GM21825 (cell line): ENCODE results near the gene HEATR3.
"Not testable (repeated sequence)": the region's sequence is repeated elsewhere in the genome, so short reads cannot be mapped to it uniquely, and the experiment has no call there.

Experiments
- ATAC-seq: cut with Tn5 transposase; IDR thresholded peaks from one replicate; pipeline ENCODE4 v1.9.1; 2021; ENCODE audit warnings: mild to moderate bottlenecking, moderate library complexity; ENCODE audit not compliant: unreplicated experiment

HEATR3 gene

DNA sequence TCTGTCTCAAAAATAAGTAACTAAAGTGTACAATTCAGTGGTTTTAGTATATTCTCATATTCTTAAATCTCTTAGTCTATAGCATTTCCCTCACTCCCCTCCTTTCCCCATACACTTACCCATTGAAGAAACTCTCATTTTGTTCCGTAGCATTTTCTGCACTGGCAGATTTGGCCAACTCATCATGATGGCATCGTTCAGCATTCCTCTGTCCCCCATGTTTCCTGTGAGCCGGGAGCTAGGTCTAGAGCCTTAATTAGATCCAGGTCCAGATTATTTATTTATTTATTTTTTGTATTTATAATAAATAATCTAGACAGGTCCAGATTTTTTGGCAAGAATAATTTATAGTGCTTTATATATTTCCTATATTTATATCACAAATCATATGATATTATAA, 31.0 kb downstream of the HEATR3 start:
- no peak for ATAC-seq

DNA sequence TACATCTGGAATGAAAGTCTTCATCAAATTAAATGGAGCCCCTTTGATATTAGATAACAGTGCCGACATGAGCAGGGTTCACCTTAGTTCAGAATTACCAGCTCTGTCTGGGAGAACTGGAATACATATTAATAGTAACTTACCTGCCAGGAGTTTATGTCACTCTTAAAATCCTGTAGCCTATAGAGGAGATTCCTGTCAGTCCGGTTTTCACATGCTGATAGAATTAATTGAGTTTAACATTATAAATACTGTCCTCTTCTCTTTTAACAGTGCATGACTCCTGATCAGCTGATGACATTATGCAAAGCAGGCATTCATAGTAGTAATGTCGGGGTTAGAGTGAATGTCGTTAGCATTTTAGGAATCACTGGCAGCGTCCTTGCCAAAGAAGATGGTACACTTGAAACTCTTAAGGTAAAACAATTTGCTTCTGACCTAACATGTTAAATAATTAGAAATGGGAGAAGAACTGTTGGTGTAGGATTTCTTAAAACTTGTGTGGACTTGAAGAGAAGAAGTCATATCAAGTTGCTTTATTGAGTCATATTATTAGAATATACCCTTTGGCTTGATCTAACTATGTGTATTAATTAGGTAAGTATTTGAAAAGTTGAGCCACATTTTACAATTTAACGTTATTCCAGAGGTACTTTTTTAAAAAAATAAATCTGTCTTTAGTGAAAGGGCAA, 34.3 kb downstream of the HEATR3 start:
- no peak for ATAC-seq

DNA sequence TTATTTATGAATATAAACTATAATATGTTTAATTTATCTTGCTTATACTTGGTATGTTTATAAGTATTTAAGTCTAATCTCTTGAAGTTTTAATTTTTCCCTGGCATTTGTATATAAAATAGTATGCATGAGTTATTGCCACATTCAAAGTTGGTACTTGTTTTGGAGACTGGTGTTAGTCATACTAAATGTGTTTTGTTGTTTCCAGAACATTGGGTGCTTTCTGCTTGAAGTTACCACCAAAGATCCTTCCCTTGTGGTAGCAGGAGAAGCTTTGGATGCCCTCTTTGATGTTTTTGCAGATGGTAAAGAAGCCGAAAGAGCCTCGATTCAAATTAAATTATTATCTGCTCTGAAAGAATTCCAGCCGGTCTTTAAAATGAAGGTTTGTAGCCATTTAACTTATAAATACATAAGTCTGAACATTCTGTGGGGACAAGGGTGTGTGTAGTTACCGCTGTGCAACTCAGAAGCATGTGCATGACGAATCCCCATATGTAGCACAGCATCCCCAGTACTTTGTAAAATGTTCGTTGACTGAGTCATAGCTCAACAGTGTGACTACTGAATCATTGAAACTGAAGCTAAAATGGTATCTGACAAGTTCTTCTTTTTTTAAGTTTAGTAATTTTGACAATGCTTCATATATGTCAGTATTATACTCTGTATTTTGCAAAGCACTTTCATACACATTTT, 36.4 kb downstream of the HEATR3 start:
- no peak for ATAC-seq

DNA sequence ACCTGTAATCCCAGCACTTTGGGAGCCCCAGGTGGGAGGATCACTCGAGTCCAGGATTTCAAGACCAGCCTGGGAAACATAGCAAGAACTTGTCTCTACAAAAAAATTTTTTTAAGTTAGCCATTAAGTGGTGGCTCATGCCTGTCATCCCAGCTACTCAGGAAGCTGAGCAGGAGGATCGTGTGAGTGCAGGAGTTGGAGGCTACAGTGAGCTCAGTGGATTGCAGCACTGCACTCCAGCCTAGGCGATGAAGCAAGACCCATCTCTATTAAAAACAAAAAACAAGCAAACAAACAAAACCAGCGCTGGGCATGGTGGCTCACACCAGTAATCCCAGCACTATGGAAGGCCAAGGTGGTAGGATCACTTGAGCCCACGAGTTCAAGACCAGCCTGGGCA, 38.0 kb downstream of the HEATR3 start:
- no peak for ATAC-seq

DNA sequence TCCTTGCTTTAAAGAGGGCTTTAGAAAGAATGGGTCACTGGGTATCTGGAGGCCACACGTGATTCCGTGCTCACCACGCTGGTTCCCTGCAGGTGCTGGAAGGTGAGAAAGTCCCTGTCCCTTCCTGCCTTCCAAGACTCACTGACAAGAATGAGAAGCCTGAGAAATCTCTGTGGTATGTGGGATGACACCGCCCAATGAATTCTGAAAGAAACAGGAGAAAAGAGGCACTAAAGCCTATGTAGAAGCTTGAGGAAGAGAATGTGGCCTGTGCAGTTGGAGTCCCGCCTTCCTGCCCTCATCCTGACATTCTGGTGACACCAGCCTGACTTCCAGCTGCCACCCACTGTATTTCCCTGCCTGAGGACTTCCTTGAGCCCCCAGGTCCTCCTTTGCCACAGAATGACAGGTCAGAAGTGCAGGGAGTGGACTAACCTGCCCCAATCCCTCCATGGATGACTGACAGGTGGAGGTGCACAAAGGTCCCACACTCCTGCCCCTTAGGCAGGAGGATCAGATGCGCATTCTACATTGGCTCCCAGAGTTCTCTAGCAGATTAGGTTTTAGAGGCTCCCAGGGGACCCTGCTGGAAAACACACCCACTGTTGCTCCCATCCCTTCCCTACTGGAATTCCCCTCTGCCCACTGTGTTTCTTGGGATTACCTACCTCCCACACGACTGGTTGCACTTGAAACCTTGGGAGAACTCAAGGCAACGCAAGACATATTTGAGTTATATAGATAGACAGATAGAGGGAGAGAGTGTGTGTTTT, 48.8 kb downstream of the HEATR3 start:
- ATAC-seq = no peak

DNA sequence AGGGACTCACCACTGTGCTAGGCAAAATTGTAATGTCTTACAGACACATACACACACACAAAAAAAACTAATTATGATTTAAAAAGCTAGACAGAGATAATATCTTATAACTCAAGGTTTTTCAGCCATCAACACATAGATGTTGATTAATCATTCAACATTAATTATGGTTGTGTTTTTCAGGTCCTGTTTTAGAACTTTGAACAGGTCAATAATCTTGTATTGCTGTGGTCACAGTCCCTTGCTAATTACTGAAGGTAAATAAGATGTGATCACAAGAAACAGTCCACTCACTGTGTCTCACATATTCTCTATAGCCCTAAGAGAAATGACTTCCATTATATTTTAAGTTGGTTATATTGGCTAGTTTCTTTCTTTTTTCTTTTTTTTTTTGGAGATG, 54.9 kb downstream of the HEATR3 start:
- no peak for ATAC-seq

DNA sequence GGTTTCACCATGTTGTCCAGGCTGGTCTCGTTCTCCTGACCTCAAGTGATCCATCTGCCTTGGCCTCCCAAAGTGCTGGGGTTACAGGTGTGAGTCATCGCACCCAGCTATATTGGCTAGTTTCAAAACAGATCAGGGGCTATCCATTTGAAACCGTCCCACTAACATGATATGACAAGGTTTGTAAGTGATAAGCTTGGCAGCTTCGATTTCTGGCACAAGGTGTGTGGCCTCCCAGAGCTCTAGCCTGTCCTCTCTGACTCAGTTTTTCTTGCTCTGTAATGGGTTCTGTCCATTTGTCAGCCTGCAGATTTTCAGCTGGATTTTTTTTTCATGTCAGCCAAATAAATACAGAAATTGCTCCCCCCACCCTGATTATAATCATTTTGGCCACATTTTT, 55.5 kb downstream of the HEATR3 start:
- peak; percentile 58 for ATAC-seq

DNA sequence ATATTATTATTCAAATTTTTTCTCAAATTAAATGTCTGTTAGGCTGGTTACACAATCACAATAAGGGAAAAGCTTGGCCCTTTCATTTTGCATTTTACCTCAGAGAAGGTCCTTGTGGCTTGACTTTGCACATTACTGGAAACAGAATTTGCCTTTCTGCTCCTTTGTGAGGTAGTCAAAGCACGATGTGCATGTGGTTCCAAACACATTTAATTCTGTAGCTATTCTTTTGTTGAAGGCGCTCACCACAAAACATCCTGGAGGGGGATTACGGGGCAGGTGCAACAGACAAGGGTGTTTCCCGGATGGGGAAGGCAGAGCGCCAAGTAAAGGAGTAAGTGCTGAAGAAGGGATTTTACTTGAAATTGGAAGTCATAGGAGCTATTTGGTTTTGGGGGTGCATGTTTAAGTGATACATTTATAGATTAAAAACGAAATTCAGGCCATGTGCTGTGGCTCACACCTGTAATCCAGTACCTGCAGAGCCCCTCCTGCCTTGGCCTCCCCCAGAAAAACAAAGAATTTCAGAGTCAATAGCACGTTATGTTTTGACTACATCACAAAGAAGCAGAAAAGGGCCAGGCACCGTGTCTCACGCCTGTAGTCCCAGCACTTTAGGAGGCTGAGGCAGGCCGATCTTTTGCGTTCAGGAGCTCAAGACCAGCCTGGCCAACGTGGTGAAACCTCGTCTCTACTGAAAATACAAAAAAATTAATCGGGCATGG, 56.1 kb downstream of the HEATR3 start:
- ATAC-seq = peak; percentile 56

DNA sequence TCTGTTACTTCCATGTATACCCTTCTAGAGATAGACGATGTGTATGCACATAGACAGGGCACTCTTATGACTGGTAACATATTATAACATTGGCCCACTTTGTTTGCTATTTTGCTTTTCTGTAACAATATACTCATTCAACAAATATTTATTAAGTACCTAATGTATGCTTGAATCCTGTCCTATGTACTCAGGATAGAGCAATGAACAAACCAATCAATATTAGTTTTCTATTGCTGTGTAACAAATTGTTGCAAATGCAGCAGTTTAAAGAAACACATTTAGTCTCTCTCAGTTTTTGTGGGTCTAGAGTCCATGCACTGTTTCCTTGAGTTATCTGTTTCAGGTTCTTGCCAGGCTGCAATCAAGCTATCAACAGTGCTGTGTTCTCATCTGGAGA, 57.6 kb downstream of the HEATR3 start:
- no peak for ATAC-seq

DNA sequence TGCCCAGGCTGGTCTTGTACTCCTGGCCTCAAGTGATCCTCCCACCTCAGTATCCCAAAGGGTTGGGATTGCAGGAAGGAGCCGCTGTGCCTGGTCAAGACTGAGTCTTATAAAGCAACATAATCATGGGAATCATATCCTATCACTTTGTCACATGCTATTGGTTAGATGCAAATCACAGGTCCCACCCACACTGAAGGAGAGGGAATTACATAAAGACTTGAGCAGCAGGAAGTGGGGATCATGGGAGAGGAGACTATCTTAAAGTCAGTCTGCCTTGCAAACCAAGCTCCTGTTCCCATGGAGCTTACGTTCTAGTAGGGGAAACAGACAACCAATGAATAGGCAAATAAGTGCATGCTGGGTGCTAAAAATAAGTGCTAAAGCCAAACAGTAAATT, 59.0 kb downstream of the HEATR3 start:
- ATAC-seq = no peak

DNA sequence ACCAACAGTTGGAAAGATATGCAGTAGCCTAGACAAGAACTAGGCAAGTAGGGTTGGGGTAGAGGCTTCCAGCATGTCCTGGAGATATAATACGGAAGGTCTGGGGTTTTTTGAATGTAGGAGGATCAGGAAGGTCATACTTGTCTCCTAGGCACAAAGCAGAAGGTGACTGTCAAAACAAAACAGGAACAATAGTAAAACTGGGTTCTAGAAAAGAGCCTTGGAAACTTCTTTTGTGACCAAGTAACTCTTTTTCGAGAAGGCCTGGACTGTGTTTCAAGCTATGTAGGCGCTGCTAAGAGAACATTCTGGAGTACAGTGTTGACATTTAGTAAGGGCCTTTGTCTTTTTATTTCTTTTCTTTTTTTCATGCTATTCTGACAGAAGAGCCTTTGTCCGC, 60.4 kb downstream of the HEATR3 start:
- ATAC-seq = no peak

DNA sequence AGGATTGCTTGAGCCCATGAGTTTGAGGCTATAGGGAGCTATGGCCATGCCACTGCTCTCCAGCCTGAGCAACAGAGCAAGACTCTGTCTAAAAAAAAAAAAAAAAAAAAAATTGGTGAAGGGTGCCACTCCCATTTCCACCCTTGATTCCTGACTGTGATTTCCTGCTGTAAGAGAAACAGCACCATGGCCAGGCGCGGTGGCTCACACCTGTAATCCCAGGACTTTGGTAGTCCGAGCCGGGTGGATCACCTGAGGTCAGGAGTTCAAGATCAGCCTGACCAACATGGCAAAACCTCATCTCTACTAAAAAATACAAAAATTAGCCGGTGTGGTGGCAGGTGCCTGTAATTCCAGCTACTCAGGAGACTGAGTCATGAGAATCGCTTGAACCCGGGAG, 66.8 kb downstream of the HEATR3 start:
- ATAC-seq = not testable (repeated sequence)

DNA sequence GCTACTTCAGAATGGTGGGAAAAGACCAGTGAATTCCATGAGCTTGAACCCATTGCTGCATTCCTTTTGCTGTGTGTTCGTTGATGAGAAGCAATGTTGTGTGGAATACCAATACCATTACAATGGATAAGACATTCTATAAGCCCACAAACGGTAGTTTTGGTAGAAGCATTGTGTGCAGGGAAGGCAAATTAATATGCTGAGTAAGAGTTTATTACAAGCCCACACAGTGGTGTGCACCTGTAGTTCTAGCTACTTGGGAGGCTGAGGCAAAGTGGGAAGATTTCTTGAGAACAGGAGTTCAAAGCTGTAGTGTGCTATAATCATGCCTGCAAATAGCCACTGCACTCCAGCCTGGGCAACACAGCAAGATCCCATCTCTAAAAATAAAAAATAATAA, 67.4 kb downstream of the HEATR3 start:
- ATAC-seq = no peak

DNA sequence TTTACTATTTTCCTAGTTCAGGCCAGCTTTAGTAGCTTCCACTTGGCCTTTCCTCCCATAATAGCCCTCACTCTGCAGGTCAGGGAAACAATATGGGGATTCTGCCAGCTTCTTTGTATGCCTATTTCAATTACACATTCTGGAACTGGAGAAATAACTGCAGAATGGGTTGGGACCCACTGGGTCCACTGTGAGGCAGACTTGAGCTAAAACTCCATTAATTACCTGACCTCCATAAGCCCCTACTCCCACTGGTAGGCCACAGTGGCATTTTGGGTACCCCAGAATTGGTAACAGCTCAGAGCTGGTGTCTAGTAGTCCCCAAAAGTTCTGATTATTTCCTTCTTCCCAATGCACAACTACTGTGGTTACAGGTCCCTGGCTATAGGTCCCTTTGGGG, 70.6 kb downstream of the HEATR3 start:
- ATAC-seq = no peak

DNA sequence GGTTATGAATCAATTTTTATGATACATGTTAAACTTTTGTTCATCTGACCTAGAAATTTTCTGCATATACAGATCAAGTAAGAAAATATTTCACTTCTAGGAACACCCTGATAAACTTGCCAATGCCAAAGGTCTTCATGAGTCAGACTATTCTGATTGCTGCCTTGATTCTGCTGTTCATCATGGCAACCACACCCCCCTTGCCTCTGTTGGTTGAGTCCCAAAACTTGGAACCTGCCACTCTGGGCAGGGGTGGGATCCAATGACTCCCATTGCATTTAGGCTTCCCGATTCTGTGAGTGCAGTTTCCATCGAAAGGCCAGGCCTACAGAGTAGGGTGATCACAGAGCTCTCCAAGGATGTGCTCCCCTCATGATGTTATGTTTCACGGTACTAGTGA, 71.5 kb downstream of the HEATR3 start:
- ATAC-seq = no peak

DNA sequence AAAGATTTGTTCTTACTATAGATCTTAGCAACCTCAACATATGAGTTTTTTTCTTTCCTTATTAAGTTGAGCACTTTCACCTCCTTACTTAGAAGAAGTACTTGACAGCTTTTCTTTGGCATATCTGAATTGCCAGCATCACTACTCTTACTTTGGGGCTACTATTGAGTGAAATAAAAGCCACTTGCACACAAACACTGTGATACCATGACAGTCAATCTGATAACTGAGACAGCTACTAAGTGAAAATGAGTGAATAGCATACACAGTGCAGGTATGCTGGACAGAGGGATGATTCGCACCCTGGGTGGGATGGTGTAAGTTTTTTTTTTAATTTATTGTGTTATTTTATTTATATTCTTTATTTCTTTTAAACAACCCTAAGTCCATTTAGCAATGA, 73.8 kb downstream of the HEATR3 start:
- no peak for ATAC-seq

DNA sequence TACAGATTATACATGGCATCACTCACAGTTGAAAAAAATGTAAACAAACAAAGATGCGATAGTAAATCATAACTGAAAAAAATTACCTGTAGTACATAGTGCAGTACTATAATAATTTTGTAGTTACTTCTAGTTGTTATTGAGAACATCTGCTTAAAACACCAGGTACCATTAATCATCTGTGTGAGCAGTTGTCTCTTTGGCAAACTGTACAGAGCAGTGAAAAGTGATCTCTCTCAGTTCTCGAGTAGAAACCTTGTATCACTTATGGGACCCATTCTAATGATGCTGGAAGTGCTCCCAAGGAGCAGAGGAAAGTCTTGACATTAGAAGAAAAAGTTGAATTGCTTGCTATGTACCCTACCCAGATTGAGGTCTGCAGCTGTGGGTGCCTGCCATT, 78.4 kb downstream of the HEATR3 start:
- no peak for ATAC-seq

DNA sequence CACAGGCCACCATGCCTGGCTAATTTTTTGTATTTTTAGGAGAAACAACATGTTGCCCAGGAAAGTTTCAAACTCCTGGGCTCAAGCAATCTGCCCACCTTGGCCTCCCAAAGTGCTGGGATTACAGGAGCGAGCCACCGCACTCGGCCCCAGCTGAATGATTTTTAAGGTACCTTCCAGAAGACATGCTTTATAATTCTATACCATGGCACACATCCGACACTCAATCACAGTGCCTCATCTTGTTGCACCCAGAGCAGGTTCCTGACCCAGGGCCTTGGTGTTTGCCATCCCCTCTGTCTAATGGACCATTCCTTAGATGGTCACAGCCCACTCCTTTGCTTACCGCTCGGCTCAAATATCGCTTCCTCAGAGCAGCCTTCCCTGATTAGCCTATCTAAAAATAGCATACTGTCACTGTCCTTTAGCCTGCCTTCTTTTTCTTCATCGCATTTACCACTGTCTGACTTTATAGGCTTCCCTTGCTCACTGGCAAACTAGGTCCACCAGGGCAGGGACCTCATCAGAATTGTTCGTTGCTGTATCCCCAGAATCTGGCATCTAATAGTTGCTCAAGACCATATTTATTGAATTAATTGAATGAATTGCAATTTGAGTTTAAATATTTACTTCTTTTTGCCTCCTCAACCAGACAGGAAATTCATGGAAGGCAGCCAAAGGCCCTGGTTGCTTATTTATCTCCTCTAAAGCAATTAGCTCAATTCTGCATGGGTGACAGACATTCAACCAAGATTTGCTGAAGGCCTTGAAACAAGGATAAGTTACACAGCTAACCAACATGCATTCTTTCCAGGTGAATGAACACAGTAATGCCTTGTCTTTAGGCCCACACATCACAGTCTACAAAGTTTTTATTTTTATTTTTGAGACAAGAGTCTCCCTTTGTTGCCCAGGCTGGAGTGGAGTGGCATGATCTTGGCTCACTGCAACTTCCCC, 81.0 kb downstream of the HEATR3 start:
- ATAC-seq = no peak

DNA sequence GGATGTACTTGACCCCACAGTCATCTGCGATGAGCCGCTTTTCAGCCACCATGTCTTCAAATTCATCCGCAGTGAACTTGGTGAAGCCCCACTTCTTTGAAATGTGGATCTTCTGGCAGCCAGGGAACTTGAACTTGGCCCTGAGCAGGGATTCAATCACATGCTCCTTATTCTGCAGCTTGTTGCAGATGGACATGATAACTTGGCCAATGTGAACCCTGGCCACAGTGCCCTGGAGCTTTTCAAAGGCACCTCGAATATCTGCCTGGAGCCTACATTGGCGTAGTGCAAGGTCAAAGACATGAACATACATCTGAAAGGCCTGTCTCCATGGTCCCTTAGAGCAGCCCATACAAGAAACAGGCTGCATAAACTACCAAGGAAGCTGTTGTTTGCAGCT, 85.6 kb downstream of the HEATR3 start:
- no peak for ATAC-seq

DNA sequence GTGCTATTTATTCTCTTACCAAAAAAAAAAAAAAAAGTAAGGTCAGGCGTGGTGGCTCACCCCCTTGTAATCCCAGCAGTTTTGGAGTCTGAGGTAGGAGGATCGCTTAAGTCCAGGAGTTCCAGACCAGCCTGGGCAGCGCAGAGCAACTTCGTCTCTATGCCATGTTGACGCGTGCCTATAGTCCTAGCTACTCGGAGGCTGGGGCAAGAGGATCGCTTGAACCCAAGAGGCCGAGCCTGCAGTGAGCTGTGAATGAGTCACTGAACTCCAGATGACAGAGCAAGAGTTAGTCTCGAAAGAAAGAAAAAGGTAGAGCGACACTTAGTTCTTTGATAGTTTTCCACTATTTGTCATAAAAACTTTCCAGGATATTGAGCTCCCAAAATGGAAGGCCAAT, 86.0 kb downstream of the HEATR3 start:
- no peak for ATAC-seq
